GM12891 (cell line): ENCODE measurements around the gene ZAP70.

ENCODE experiments used
- POLR2A ChIP-seq: IDR thresholded peaks from 2 replicates; pipeline ENCODE4 v1.6.1; 2011; ENCODE audit warnings: low read depth, low read length, control low read depth
- SPI1 ChIP-seq: IDR thresholded peaks from 2 replicates; pipeline ENCODE4 v1.6.1; 2011; ENCODE audit warnings: low read depth, low read length, control low read depth

DNA sequence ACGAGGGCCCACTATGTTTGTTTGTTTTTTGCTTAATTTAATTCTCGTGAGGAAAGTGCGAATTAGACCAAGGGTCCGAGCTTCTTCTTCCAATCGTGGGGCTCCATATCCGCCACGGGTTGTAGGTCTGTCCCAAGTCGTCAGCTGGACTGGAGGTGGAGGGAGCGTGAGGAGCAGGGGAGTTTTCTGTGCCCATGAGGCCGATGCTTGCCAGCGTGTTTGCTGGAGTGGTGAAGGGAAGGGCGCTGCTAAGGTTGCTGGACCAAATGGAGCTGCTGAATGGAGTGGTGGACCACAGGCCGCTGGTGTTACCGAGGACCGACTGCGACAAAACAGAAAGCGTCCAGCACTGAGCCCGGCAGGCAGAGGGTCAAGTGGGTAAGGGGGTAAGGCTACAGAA lies 43.7 kb downstream of the ZAP70 start:
- TF ChIP-seq POLR2A (no peak), SPI1 (no peak)
